ENCODE results near the gene CACNA1B. TPM values are rescaled to one million over a fixed set of nuclear protein-coding genes. Genes with fewer than 3 reads are reported as not detected.

CACNA1B gene
- total RNA-seq, 1 experiment from 2014 or later: 7.8 TPM

GRCh38 chr9:138117836-138118235 is 240.3 kb downstream of the CACNA1B start:
- no peaks in the 10 kb centered on the region for H3K4me1 ChIP-seq (ENCODE audit: insufficient read depth, low read length)
- H3T11ph ChIP-seq (ENCODE audit: low read length): no peak overlapping the region
- H3K56ac ChIP-seq (ENCODE audit: insufficient read length, low read depth, low read length): no peak overlapping the region
- no peak overlapping the region for H3K14ac ChIP-seq (ENCODE audit: insufficient read depth, low read length)
- H2BK20ac ChIP-seq (ENCODE audit: low read depth, low read length, poor library complexity, severe bottlenecking): no peak overlapping the region
- H3K4me2 ChIP-seq (ENCODE audit: insufficient read depth, insufficient read length, low read length): no peak overlapping the region
- Mint-ChIP-seq H3K27ac (no peak overlapping the region), H3K27me3 (ENCODE audit: low read depth) (peaks cover 12% of the 10 kb centered on the region), H3K4me1 (no peaks in the 10 kb centered on the region), H3K36me3 (ENCODE audit: insufficient read depth in 1 of 3, low read depth in 3 of 3) (peaks cover 31 to 69% (median 32%) of the 10 kb centered on the region in 3 experiments), H3K9me3 (peaks cover 41 to 88% of the 10 kb centered on the region in 2 experiments), H3K4me3 (no peak overlapping the region)
- H2BK120ac ChIP-seq (ENCODE audit: low read depth, low read length, poor library complexity, severe bottlenecking): no peak overlapping the region
- no peak overlapping the region for H2AK5ac ChIP-seq (ENCODE audit: insufficient read length, low read length)
- H4K8ac ChIP-seq (replicated peaks; ENCODE audit: insufficient read length, low read depth, low read length): no peak overlapping the region
- H3K27me3 ChIP-seq (ENCODE audit: insufficient read depth, low read length): no peaks in the 10 kb centered on the region
- DNase-seq: peak; percentile 10
- no peak overlapping the region for H3K4ac ChIP-seq (ENCODE audit: low read depth, low read length)
- TF ChIP-seq CTCF (conservative IDR thresholded peaks at IDR 0.05): no peak
- no peak overlapping the region for H2BK12ac ChIP-seq (ENCODE audit: insufficient read length, low read depth, low read length)
- no peak overlapping the region for H4K91ac ChIP-seq (ENCODE audit: insufficient read length, low read depth, low read length)
- H3K27ac ChIP-seq (ENCODE audit: insufficient read length, low read depth, low read length): no peak overlapping the region
- WGBS (ENCODE audit: extremely low coverage, insufficient read length, low lambda C conversion rate): no CpG with 5 or more reads among the region's 6 CpGs
- H3K79me2 ChIP-seq (ENCODE audit: insufficient read depth, low read length): no peaks in the 10 kb centered on the region
- no peak overlapping the region for H3K18ac ChIP-seq (ENCODE audit: insufficient read length, low read depth, low read length)
- no peak overlapping the region for H2BK5ac ChIP-seq (ENCODE audit: insufficient read length, low read length)
- H3K9me3 ChIP-seq (ENCODE audit: control insufficient read depth, low read depth, low read length): peaks cover 35% of the 10 kb centered on the region
- H3K23ac ChIP-seq (ENCODE audit: insufficient read length, low read depth, low read length): no peak overlapping the region
- no peaks in the 10 kb centered on the region for H3K79me1 ChIP-seq (ENCODE audit: insufficient read depth, low read depth, low read length, poor library complexity, severe bottlenecking)
- no peak overlapping the region for H2AFZ ChIP-seq (ENCODE audit: low read length)
- H4K20me1 ChIP-seq (ENCODE audit: control insufficient read depth, insufficient read depth, insufficient read length): no peaks in the 10 kb centered on the region
- H3K23me2 ChIP-seq (ENCODE audit: insufficient read length, low read depth, low read length, poor library complexity, severe bottlenecking): no peaks in the 10 kb centered on the region
- H4K5ac ChIP-seq (ENCODE audit: insufficient read length, low read depth, low read length): no peak overlapping the region
- no peak overlapping the region for H2BK15ac ChIP-seq (ENCODE audit: low read depth, low read length)
- H3K9ac ChIP-seq (ENCODE audit: extremely low read depth, insufficient read length, low read length): no peak overlapping the region
